Stimulated activated CD4-positive, alpha-beta T cell treated with anti-CD3 and anti-CD28 coated beads, Interleukin-12 subunit alpha, Interleukin-12 subunit beta, amount 100 ng/mL, for 48 hours (primary cell): ENCODE results near the gene ITGB7.
A peak's percentile ranks its signal among the peaks of the same experiment; 100 is the strongest.

Experiments used
- DNase-seq, 3 donors: peaks; one replicate each; pipeline ENCODE4 v3.0.0-alpha.2; 2020; ENCODE audit warnings: low read depth in 2 of 3, low spot score in 1 of 3

ITGB7 gene

DNA sequence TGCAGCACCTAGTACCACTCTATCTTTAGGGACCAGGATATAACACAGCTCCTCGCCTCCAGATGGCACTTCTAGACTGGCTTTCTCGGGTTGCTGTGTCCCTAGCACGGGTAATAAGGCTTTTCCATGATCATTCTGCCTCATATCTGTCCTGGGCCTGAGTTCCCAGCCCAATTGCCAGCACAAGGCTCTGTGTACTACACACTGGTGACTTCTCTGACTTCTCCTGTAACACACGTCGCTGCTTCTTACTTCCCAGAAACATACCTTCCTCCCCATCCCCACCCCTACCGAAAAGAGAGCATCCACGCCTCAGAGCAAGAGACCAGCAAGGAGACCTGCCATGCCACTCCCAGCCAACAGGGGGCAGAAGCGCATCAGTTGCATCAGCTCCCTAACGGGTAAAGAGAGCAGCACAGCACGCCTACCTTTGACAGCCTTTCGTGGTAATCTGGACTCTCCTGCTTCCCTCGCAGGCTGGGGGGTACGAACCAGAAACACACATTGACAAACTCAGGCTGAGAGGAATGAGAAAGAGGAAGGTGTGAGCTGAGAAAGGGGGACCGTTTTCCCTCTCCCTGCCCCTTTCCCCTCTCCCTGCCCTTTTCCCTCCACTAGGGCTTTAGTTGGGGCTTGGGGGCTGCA lies 47.7 kb downstream of the ITGB7 start:
- DNase-seq: peak; percentile 80 to 98 (median 87)

DNA sequence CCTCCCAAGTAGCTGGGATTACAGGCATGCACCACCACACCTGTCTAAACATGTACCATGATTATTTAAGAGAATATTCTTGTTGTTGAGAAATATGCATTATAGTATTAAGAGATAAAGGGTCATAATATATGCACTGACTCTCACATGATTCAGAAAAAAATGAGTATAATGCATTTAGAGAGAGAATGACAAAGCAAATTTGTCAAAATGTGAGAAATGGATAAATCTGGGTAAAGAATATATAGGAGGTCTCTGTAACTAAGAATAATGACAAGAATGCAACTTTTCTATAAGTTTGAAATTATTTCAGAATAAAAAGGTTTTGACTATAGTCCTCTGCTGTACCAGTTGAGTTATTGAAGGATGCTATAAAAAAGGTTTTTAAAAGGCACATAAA lies 54.7 kb downstream of the ITGB7 start:
- no peak for DNase-seq

GRCh38 chr12:53151039-53151438 lies 56.0 kb downstream of the ITGB7 start:
- DNase-seq: no peak

DNA sequence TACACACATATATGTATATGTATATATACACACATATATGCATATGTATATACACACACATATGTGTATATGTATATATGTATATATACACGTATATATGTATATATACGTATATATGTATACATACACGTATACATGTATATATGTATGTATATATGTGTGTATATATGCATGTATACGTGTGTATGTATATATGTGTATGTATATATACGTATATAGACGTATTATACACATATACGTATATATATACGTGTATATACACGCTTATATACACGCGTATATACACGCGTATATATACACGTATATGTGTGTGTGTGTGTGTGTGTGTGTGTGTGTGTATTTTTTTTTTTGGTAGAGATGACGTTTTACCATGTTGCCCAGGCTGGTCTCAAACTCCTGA lies 59.4 kb downstream of the ITGB7 start:
- no peak for DNase-seq

- no peak for DNase-seq
Observed at GRCh38 chr12:53147181-53147580, 59.9 kb downstream of the ITGB7 start.

GRCh38 chr12:53145383-53146260 lies 61.4 kb downstream of the ITGB7 start:
- DNase-seq: no peak

DNA sequence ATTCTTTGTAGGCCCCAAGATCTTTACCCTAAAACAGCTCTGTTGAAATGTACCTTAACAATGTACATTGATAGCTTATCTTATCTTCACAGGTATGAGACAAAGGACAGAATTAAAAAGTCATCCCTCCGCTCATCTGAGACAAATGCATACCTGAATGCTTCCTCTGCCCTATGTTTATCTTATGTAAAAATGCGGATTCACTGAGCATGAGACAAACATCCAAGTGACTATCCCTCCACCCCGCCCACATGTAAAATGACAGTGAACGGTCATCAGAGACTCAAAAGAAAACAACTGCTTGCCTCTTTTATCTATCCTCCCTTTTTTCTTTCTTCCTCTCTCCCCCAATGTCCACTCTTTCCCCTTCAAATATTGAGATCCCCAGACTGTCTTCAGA lies 63.7 kb downstream of the ITGB7 start:
- no peak for DNase-seq
